Measurements from ENCODE around the gene CES1.
"Not testable (repeated sequence)": the region's sequence is repeated elsewhere in the genome, so short reads cannot be mapped to it uniquely, and the experiment has no call there.

The CES1 gene

GRCh38 chr16:55790240-55790639 lies 42.7 kb downstream of the CES1 start:
- not testable (repeated sequence) for H3K9me3 ChIP-seq (ENCODE audit: severe bottlenecking); H3K36me3 ChIP-seq; DNase-seq; H3K4me3 ChIP-seq (ENCODE audit: low read depth, low read length); H3K27me3 ChIP-seq (ENCODE audit: insufficient read depth, low read depth, severe bottlenecking); H3K27ac ChIP-seq

DNA sequence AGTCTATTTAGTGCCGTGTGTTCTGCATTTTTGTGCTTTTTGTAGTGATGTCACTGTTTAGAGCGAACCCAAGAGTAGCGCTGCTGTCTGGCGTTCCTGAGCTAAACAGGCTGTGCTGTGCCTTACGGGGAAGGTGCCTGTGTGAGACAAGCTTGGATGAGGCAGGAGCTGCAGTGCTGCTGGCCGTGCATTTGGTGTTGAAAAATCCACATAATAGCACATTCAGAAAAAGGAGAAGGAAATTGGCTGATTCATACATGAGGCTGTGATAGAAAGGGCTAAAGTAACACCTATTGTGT lies 50.2 kb downstream of the CES1 start:
- not testable (repeated sequence) for H3K36me3 ChIP-seq; DNase-seq; H3K9me3 ChIP-seq (ENCODE audit: severe bottlenecking); H3K4me3 ChIP-seq (ENCODE audit: low read depth, low read length); H3K27me3 ChIP-seq (ENCODE audit: insufficient read depth, low read depth, severe bottlenecking); H3K27ac ChIP-seq

- not testable (repeated sequence) for DNase-seq; H3K9me3 ChIP-seq (ENCODE audit: severe bottlenecking); H3K27ac ChIP-seq; H3K27me3 ChIP-seq (ENCODE audit: insufficient read depth, low read depth, severe bottlenecking); H3K4me3 ChIP-seq (ENCODE audit: low read depth, low read length); H3K36me3 ChIP-seq
Observed at GRCh38 chr16:55782091-55782792, 50.7 kb downstream of the CES1 start.

DNA sequence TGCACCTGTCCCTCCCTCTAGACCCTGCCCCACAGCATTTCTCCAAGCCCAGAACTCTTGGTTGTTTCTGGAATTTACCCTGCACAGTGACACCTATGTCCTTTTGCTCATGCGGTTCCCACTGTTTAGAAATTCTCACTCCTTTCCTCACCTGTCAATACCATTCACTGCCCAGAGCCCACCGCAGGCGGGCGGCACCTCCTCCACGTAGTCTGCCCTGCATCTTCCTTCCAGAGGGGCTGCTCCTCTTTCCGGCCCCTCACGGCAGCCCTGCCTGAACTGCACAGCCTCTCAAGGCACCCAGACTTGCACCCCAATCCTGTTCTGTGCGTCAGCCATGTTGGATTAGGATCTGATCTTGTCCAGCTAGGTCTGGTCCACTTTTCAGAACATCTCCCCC lies 51.4 kb downstream of the CES1 start:
- H3K4me3 ChIP-seq (ENCODE audit: low read depth, low read length); H3K36me3 ChIP-seq; H3K9me3 ChIP-seq (ENCODE audit: severe bottlenecking); H3K27me3 ChIP-seq (ENCODE audit: insufficient read depth, low read depth, severe bottlenecking); DNase-seq; H3K27ac ChIP-seq: not testable (repeated sequence)

- H3K36me3 ChIP-seq; H3K9me3 ChIP-seq (ENCODE audit: severe bottlenecking); H3K27me3 ChIP-seq (ENCODE audit: insufficient read depth, low read depth, severe bottlenecking); DNase-seq; H3K4me3 ChIP-seq (ENCODE audit: low read depth, low read length); H3K27ac ChIP-seq: not testable (repeated sequence)
Observed at GRCh38 chr16:55780095-55780407, 52.8 kb downstream of the CES1 start.

- TF ChIP-seq CTCF (IDR thresholded peaks at IDR 0.05; ENCODE audit: low read depth, low read length): no peak
- H3K27ac ChIP-seq: no peak overlapping the region
- no peaks in the 10 kb centered on the region for H3K9me3 ChIP-seq (ENCODE audit: severe bottlenecking)
- no peaks in the 10 kb centered on the region for H3K27me3 ChIP-seq (ENCODE audit: insufficient read depth, low read depth, severe bottlenecking)
- no peak for DNase-seq
- no peaks in the 10 kb centered on the region for H3K36me3 ChIP-seq
- no peak overlapping the region for H3K4me3 ChIP-seq (ENCODE audit: low read depth, low read length)
Observed at GRCh38 chr16:55779402-55780094, 53.3 kb downstream of the CES1 start.

DNA sequence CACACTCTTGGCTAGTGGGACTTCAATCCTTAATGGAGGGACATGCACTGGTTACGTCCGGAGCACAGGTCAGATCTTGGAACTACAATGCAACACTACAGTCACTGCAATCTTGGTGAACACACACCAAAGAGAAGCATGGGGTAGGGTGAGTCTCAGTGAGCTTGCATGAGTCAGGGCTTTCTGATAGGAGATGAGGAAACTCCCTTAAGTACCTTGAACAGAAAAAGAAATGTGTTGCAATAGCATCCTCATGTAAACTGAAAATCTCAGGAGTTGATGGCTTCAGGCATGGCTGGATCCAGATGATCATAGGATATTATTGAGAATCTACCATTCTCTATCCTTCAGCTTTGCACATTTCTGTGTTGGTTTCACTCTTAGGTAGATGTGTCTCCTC lies 54.1 kb downstream of the CES1 start:
- no peaks in the 10 kb centered on the region for H3K36me3 ChIP-seq
- H3K9me3 ChIP-seq (ENCODE audit: severe bottlenecking): no peaks in the 10 kb centered on the region
- no peak for TF ChIP-seq CTCF (IDR thresholded peaks at IDR 0.05; ENCODE audit: low read depth, low read length)
- H3K27me3 ChIP-seq (ENCODE audit: insufficient read depth, low read depth, severe bottlenecking): no peaks in the 10 kb centered on the region
- DNase-seq: no peak
- no peak overlapping the region for H3K27ac ChIP-seq
- no peak overlapping the region for H3K4me3 ChIP-seq (ENCODE audit: low read depth, low read length)

DNA sequence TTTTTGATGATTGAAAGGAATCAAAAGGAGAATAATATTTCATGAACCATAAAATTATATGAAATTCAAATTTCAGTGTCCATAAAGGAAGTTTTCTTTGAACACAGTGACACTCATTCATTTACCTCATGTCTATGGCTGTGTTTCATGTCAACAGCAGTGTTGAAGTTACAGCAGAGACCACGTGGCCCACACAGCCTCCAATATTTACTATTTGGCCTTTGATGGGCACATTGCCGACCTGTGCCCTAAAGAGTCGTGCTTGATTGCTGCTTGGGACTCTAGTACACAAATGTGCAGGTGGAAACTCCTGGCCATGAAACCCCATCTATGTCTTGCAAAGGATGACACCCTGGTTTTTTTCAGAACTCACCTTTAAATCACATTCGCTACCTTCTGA lies 57.0 kb downstream of the CES1 start:
- no peak for TF ChIP-seq CTCF (IDR thresholded peaks at IDR 0.05; ENCODE audit: low read depth, low read length)
- no peak overlapping the region for H3K4me3 ChIP-seq (ENCODE audit: low read depth, low read length)
- H3K36me3 ChIP-seq: no peaks in the 10 kb centered on the region
- DNase-seq: no peak
- no peaks in the 10 kb centered on the region for H3K27me3 ChIP-seq (ENCODE audit: insufficient read depth, low read depth, severe bottlenecking)
- H3K9me3 ChIP-seq (ENCODE audit: severe bottlenecking): no peaks in the 10 kb centered on the region
- H3K27ac ChIP-seq: no peak overlapping the region

All from WERI-Rb-1 (cell line).